Right lobe of liver (tissue), 4 donors: ENCODE results near the gene ACSS1.

Experiments
- POLR2A ChIP-seq: fragments of 450-650 bp; IDR thresholded peaks from one replicate; pipeline ENCODE4 v1.6.1; 2017; ENCODE audit warnings: antibody characterized with exemption, mild to moderate bottlenecking
- TF ChIP-seq, protein P1 (sequence below), 4 donors: fragments of 200-600 bp in 3 of 4; fragments of 450-650 bp in 1 of 4; IDR thresholded peaks; one replicate each; pipeline versions ENCODE4 v1.5.1 to v1.8.0; 2016 to 2022; ENCODE audit warnings: antibody characterized with exemption in 4 of 4, mild to moderate bottlenecking in 2 of 4
- donor health status: DM: no; HTN: no; CAD: no.
- donor health status: DM: no; HTN: no; CAD: no.
- donor health status: DM: no; HTN: yes; CAD: no.

DNA sequence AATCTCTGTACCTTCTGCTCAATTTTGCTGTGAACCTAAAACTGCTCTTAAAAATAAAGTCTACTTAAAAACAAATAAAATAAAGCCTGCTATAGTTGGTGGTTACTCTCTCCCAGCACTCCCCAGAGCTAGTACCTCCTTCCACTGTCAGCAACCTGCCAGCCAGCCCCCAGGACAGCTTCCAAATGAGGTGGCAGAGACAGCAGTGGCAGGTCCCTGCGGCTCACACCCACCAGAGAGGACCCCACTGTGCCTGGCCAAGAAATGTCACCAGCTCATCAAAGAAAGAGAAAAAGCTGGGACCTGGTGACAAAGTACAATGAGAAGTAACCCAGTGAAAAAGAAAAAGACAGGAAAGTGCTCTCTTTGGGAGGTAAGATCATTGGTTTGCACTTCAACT, 80.6 kb downstream of the ACSS1 start:
- no peak for TF ChIP-seq POLR2A
- TF ChIP-seq, protein P1, sequence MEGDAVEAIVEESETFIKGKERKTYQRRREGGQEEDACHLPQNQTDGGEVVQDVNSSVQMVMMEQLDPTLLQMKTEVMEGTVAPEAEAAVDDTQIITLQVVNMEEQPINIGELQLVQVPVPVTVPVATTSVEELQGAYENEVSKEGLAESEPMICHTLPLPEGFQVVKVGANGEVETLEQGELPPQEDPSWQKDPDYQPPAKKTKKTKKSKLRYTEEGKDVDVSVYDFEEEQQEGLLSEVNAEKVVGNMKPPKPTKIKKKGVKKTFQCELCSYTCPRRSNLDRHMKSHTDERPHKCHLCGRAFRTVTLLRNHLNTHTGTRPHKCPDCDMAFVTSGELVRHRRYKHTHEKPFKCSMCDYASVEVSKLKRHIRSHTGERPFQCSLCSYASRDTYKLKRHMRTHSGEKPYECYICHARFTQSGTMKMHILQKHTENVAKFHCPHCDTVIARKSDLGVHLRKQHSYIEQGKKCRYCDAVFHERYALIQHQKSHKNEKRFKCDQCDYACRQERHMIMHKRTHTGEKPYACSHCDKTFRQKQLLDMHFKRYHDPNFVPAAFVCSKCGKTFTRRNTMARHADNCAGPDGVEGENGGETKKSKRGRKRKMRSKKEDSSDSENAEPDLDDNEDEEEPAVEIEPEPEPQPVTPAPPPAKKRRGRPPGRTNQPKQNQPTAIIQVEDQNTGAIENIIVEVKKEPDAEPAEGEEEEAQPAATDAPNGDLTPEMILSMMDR (IDR thresholded peaks at IDR 0.05) = no peak
